ENCODE data around the gene SLC26A3. TPM values are rescaled to one million over a fixed set of nuclear protein-coding genes. Genes with fewer than 3 reads are reported as not detected.

The SLC26A3 gene
- total and polyA plus RNA-seq, 4 donors: under 0.01 to 0.49 (median 0.14) TPM

- Histone ChIP-seq H3K36me3 (ENCODE audit: control insufficient read depth in 4 of 4, insufficient read depth in 3 of 4, low read depth in 1 of 4, low read length in 3 of 4) (peaks cover 0 to 4% (median 1%) of the 10 kb centered on the region in 4 donors), H3K9me3 (ENCODE audit: control insufficient read depth in 4 of 4, low read length in 3 of 4) (no peaks in the 10 kb centered on the region), H3K27ac (ENCODE audit: low read depth in 1 of 2, low read length in 2 of 2) (peak overlapping the region; percentile 92 to 98), H3K27me3 (ENCODE audit: control insufficient read depth in 4 of 4, insufficient read depth in 4 of 4, low read length in 3 of 4) (no peaks in the 10 kb centered on the region), H3K9ac (ENCODE audit: low read depth in 1 of 2, low read length in 2 of 2) (peak overlapping the region; percentile 77 to 98), H3K4me1 (ENCODE audit: control insufficient read depth in 4 of 4, insufficient read depth in 4 of 4, low read length in 3 of 4) (peaks cover 5 to 31% (median 25%) of the 10 kb centered on the region in 4 donors), H3K4me3 (ENCODE audit: low read depth in 1 of 3, low read length in 3 of 3) (peak overlapping the region; percentile 72 to 100 (median 91))
- DNase-seq (ENCODE audit: low spot score): no peak
- TF ChIP-seq HNF4A (conservative IDR thresholded peaks at IDR 0.05) (no peak), JUND (IDR thresholded peaks at IDR 0.05) (no peak), EGR1 (IDR thresholded peaks at IDR 0.05; ENCODE audit: low read depth in 2 of 2) (no peak), YY1 (IDR thresholded peaks at IDR 0.05) (no peak), RAD21 (IDR thresholded peaks at IDR 0.05) (no peak), HNF4G (IDR thresholded peaks at IDR 0.05) (no peak), FOXA2 (IDR thresholded peaks at IDR 0.05) (no peak), NR2F2 (IDR thresholded peaks at IDR 0.05) (no peak), ATF3 (IDR thresholded peaks at IDR 0.05) (no peak), GABPA (IDR thresholded peaks at IDR 0.05 in 1 of 2, conservative IDR thresholded peaks at IDR 0.05 in 1 of 2) (no peak), FOXA1 (IDR thresholded peaks at IDR 0.05) (no peak), RXRA (IDR thresholded peaks at IDR 0.05) (no peak), TAF1 (conservative IDR thresholded peaks at IDR 0.05) (no peak)
- TF ChIP-seq, protein P1, sequence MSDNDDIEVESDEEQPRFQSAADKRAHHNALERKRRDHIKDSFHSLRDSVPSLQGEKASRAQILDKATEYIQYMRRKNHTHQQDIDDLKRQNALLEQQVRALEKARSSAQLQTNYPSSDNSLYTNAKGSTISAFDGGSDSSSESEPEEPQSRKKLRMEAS (IDR thresholded peaks at IDR 0.05): no peak
- TF ChIP-seq, protein P2, sequence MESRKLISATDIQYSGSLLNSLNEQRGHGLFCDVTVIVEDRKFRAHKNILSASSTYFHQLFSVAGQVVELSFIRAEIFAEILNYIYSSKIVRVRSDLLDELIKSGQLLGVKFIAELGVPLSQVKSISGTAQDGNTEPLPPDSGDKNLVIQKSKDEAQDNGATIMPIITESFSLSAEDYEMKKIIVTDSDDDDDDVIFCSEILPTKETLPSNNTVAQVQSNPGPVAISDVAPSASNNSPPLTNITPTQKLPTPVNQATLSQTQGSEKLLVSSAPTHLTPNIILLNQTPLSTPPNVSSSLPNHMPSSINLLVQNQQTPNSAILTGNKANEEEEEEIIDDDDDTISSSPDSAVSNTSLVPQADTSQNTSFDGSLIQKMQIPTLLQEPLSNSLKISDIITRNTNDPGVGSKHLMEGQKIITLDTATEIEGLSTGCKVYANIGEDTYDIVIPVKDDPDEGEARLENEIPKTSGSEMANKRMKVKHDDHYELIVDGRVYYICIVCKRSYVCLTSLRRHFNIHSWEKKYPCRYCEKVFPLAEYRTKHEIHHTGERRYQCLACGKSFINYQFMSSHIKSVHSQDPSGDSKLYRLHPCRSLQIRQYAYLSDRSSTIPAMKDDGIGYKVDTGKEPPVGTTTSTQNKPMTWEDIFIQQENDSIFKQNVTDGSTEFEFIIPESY (IDR thresholded peaks at IDR 0.05): no peak
- TF ChIP-seq, protein P3, sequence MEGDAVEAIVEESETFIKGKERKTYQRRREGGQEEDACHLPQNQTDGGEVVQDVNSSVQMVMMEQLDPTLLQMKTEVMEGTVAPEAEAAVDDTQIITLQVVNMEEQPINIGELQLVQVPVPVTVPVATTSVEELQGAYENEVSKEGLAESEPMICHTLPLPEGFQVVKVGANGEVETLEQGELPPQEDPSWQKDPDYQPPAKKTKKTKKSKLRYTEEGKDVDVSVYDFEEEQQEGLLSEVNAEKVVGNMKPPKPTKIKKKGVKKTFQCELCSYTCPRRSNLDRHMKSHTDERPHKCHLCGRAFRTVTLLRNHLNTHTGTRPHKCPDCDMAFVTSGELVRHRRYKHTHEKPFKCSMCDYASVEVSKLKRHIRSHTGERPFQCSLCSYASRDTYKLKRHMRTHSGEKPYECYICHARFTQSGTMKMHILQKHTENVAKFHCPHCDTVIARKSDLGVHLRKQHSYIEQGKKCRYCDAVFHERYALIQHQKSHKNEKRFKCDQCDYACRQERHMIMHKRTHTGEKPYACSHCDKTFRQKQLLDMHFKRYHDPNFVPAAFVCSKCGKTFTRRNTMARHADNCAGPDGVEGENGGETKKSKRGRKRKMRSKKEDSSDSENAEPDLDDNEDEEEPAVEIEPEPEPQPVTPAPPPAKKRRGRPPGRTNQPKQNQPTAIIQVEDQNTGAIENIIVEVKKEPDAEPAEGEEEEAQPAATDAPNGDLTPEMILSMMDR (IDR thresholded peaks at IDR 0.05; ENCODE audit: low read depth, low read length, missing input control): no peak
- under 1% methylated on average over 22 of the region's 22 CpGs for WGBS
Measured at GRCh38 chr7:107744345-107744750, 58.7 kb downstream of the SLC26A3 start.

- peak within 1 kb of the TSS; percentile 72 to 100 (median 91) for H3K4me3 ChIP-seq (ENCODE audit: low read depth in 1 of 3, low read length in 3 of 3)
- WGBS: under 1% methylated on average over 56 of the region's 56 CpGs
- H3K27ac ChIP-seq (ENCODE audit: low read depth in 1 of 2, low read length in 2 of 2): peak within 1 kb of the TSS; percentile 92 to 98
- no peaks in the 10 kb centered on the region for H3K36me3 ChIP-seq (ENCODE audit: control insufficient read depth in 4 of 4, insufficient read depth in 3 of 4, low read depth in 1 of 4, low read length in 3 of 4)
- H3K9ac ChIP-seq (ENCODE audit: low read depth in 1 of 2, low read length in 2 of 2): peak within 1 kb of the TSS; percentile 89 to 98
- no peaks in the 10 kb centered on the region for H3K9me3 ChIP-seq (ENCODE audit: control insufficient read depth in 4 of 4, low read length in 3 of 4)
- H3K27me3 ChIP-seq (ENCODE audit: control insufficient read depth in 4 of 4, insufficient read depth in 4 of 4, low read length in 3 of 4): no peaks in the 10 kb centered on the region
- H3K4me1 ChIP-seq (ENCODE audit: control insufficient read depth in 4 of 4, insufficient read depth in 4 of 4, low read length in 3 of 4): peaks cover 5 to 31% (median 25%) of the 10 kb centered on the region in 4 donors
- DNase-seq (ENCODE audit: low spot score): peak; percentile 96
- TF ChIP-seq SP1 (IDR thresholded peaks at IDR 0.05) (peak; percentile 75), EGR1 (IDR thresholded peaks at IDR 0.05; ENCODE audit: low read depth in 2 of 2) (no peak), FOXA2 (IDR thresholded peaks at IDR 0.05) (peak; percentile 87), JUND (IDR thresholded peaks at IDR 0.05) (peak in 1 of 2 donors; percentile 14), HNF4G (IDR thresholded peaks at IDR 0.05) (no peak), YY1 (IDR thresholded peaks at IDR 0.05) (peak; percentile 82), RXRA (IDR thresholded peaks at IDR 0.05) (peak; percentile 33 to 50), ATF3 (IDR thresholded peaks at IDR 0.05) (no peak), HNF4A (conservative IDR thresholded peaks at IDR 0.05) (peak; percentile 26 to 27), GABPA (IDR thresholded peaks at IDR 0.05 in 1 of 2, conservative IDR thresholded peaks at IDR 0.05 in 1 of 2) (peak; percentile 77 to 97), FOXA1 (IDR thresholded peaks at IDR 0.05) (peak; percentile 81), TAF1 (conservative IDR thresholded peaks at IDR 0.05) (peak; percentile 17), NR2F2 (IDR thresholded peaks at IDR 0.05) (peak; percentile 68)
- TF ChIP-seq, protein P3 (IDR thresholded peaks at IDR 0.05; ENCODE audit: low read depth, low read length, missing input control): peak; percentile 69
- TF ChIP-seq, protein P2 (IDR thresholded peaks at IDR 0.05): no peak
- TF ChIP-seq, protein P1 (IDR thresholded peaks at IDR 0.05): peak; percentile 84
Measured at GRCh38 chr7:107743567-107744344, 59.3 kb downstream of the SLC26A3 start, which contains the start of gene CBLL1. Gene CBLL1, plus strand, starts transcription at chr7:107744142. Its CDS starts 22 bp downstream, at chr7:107744164.
